Erythroblast (primary cell): ENCODE data around the gene MAN2B1.
"Not testable (repeated sequence)": the region's sequence is repeated elsewhere in the genome, so short reads cannot be mapped to it uniquely, and the experiment has no call there.

Experiments used
- GATA1 ChIP-seq: IDR thresholded peaks from 2 replicates; pipeline ENCODE4 v1.6.1; 2011; ENCODE audit warnings: low read depth, mild to moderate bottlenecking, control low read depth, low read length, moderate library complexity
- POLR2A ChIP-seq: IDR thresholded peaks from 2 replicates; pipeline ENCODE4 v1.6.1; 2011; ENCODE audit warnings: mild to moderate bottlenecking, low read length

- TF ChIP-seq POLR2A, GATA1: not testable (repeated sequence)
Observed at GRCh38 chr19:12697425-12697824, 30.9 kb upstream of the MAN2B1 start.
